Activated T-cell treated with anti-CD3 and anti-CD28 coated beads, Interleukin-2, amount 50 U/mL, for 4 hours (primary cell): Measurements from ENCODE around the gene SLC7A7. TPM values are rescaled to one million over a fixed set of nuclear protein-coding genes. Genes with fewer than 3 reads are reported as not detected.

Experiments used
- total RNA-seq, 3 donors: library from RNA; stranded (reverse); gene quantifications; one replicate each; pipeline ENCODE4 v1.2.1, GENCODE V29; 2021

SLC7A7 gene
- total RNA-seq, 3 donors from 2014 or later: 0.16 to 0.51 (median 0.19) TPM

Other genes with a start within 250 kb of the SLC7A7 start
- gene DAD1, start 226.2 kb downstream of the SLC7A7 start, total RNA-seq: 100 to 1,000 TPM; 287 to 323 (median 300) TPM
- gene ABHD4, start 217.1 kb downstream of the SLC7A7 start, total RNA-seq: 1 to 10 TPM; 1.9 to 3.9 (median 2.1) TPM
- gene OR6J1, start 171.1 kb downstream of the SLC7A7 start, total RNA-seq: not detected
- gene OXA1L, start 48.7 kb downstream of the SLC7A7 start, total RNA-seq: 100 to 1,000 TPM; 133 to 139 (median 138) TPM
- gene MRPL52, start 14.5 kb upstream of the SLC7A7 start, total RNA-seq: 100 to 1,000 TPM; 247 to 250 (median 249) TPM
- 1 to 10 TPM in 2 of 3 donors, under 1 TPM in 1; 0.76 to 1.6 (median 1.2) TPM for gene MMP14, start 21.1 kb upstream of the SLC7A7 start, total RNA-seq
- 10 to 100 TPM; 19.3 to 33.7 (median 26.2) TPM for gene LRP10, start 56.3 kb upstream of the SLC7A7 start, total RNA-seq
- gene REM2, start 67.8 kb upstream of the SLC7A7 start, total RNA-seq: under 1 TPM; 0.13 to 0.27 (median 0.15) TPM
- 10 to 100 TPM; 80.4 to 90.4 (median 82.5) TPM for gene RBM23, start 103.7 kb upstream of the SLC7A7 start, total RNA-seq
- 100 to 1,000 TPM; 256 to 289 (median 263) TPM for gene PRMT5, start 113.9 kb upstream of the SLC7A7 start, total RNA-seq
- 10 to 100 TPM; 28.8 to 39.7 (median 38.5) TPM for gene HAUS4, start 141.7 kb upstream of the SLC7A7 start, total RNA-seq
- gene AJUBA, start 167.1 kb upstream of the SLC7A7 start, total RNA-seq: 1 to 10 TPM; 2.0 to 3.8 (median 2.6) TPM
- 1 to 10 TPM; 3.6 to 5.4 (median 5.1) TPM for gene C14orf93, start 194.7 kb upstream of the SLC7A7 start, total RNA-seq
- gene PSMB5, start 219.5 kb upstream of the SLC7A7 start, total RNA-seq: 100 to 1,000 TPM; 220 to 231 (median 227) TPM
- not detected for gene PSMB11, start 226.8 kb upstream of the SLC7A7 start, total RNA-seq
- gene CDH24, start 242.1 kb upstream of the SLC7A7 start, total RNA-seq: under 1 TPM; 0.51 to 0.87 (median 0.65) TPM